ENCODE data around the gene VWA5B1.

VWA5B1 gene

DNA sequence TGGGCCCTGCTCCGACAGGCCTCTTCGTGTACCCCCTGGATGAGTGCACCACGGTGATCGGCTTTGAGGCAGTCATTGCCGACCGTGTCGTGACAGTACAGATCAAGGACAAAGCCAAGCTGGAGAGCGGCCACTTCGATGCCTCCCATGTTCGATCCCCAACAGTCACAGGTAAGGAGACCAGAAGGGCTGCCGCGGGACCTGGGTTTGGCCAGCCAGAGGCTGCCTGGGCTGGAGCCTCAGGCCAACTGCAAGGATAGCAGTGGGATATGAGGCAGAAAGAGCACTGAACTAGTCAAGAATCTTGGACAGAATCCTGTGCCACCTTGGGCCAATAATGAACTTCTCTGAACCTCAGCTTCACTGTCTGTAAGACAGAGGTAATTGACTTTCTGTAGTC, 22.1 kb downstream of the VWA5B1 start:
- no peak for TF ChIP-seq CTCF (IDR thresholded peaks at IDR 0.05; ENCODE audit: insufficient read depth, low read depth, low read length, missing control alignments)
- no peak overlapping the region for H3K4me3 ChIP-seq (ENCODE audit: low read length)
- no peak for DNase-seq (ENCODE audit: low read depth)

GRCh38 chr1:20317471-20317870, 26.8 kb downstream of the VWA5B1 start:
- no peak for DNase-seq (ENCODE audit: low read depth)
- no peak for TF ChIP-seq CTCF (IDR thresholded peaks at IDR 0.05; ENCODE audit: insufficient read depth, low read depth, low read length, missing control alignments)
- no peak overlapping the region for H3K4me3 ChIP-seq (ENCODE audit: low read length)

GRCh38 chr1:20318521-20318920, 27.8 kb downstream of the VWA5B1 start:
- no peak overlapping the region for H3K4me3 ChIP-seq (ENCODE audit: low read length)
- DNase-seq (ENCODE audit: low read depth), result no peak
- TF ChIP-seq CTCF (IDR thresholded peaks at IDR 0.05; ENCODE audit: insufficient read depth, low read depth, low read length, missing control alignments), result no peak

GRCh38 chr1:20318971-20319370, 28.3 kb downstream of the VWA5B1 start:
- TF ChIP-seq CTCF (IDR thresholded peaks at IDR 0.05; ENCODE audit: insufficient read depth, low read depth, low read length, missing control alignments), result no peak
- H3K4me3 ChIP-seq (ENCODE audit: low read length), result no peak overlapping the region
- no peak for DNase-seq (ENCODE audit: low read depth)

DNA sequence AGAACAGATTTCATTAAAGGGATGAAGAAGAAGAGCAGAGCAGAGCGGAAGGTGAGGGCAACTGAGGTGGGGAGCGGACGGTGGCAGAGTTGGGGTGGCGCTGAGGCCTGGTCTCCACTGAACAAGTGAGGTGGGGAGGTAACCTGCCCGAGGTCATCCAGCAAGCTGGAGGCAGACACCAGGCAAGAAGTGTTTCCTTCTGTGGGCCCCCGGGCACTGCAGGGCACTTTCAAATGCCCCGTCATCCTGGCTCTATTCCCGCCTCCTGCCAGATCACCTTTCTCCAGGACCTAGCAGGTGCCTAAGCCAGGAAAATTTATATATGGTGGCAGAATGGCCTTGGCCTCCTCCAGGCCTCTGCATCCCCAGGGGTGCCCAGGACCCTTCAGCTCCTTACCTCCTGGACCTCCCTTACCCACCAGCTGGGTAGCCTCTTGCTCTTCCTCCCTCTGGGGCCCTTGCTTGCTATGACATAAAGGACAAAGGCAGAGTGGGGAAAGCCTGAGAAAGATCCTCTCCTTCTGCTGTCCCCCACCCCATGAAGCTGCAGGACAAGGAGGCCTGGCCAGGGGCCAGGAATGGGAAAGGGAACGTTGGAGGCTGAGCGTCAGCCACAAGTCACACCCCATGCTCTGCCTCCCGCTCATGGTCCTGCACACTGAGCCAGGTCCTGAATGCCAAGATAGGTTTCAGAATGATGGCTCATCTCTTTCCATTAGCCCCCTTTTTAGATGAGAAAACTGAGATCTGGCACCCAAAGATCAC, 29.0 kb downstream of the VWA5B1 start:
- DNase-seq (ENCODE audit: low read depth), result peak; percentile 9
- no peak overlapping the region for H3K4me3 ChIP-seq (ENCODE audit: low read length)
- no peak for TF ChIP-seq CTCF (IDR thresholded peaks at IDR 0.05; ENCODE audit: insufficient read depth, low read depth, low read length, missing control alignments)

DNA sequence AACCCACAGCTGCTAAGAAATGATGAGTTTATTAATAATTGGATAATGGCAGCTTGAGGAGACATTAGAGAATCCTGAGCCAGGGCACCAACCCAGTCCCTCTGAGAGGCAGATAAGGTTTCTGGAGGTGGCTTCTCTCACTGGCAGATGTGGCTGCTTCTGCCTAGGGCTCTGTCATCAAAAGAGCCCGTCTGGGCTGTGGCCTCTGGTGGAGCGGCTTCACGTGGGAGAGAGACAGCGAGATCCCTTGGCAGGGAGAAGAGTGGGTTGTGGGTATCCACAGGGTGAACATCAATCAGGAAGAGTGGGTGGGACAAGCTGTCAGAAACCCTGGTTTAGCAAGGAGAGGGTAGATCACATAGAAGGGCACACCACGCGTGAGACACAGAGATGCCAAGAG, 30.0 kb downstream of the VWA5B1 start:
- TF ChIP-seq CTCF (IDR thresholded peaks at IDR 0.05; ENCODE audit: insufficient read depth, low read depth, low read length, missing control alignments), result no peak
- DNase-seq (ENCODE audit: low read depth), result no peak
- H3K4me3 ChIP-seq (ENCODE audit: low read length), result no peak overlapping the region

- no peak for DNase-seq (ENCODE audit: low read depth)
- no peak overlapping the region for H3K4me3 ChIP-seq (ENCODE audit: low read length)
- no peak for TF ChIP-seq CTCF (IDR thresholded peaks at IDR 0.05; ENCODE audit: insufficient read depth, low read depth, low read length, missing control alignments)
Measured at GRCh38 chr1:20321573-20321972, 30.9 kb downstream of the VWA5B1 start.

All from epithelial cell of esophagus (primary cell).